Sigmoid colon (tissue), 7 donors: Measurements from ENCODE around the gene ASXL3. TPM values are rescaled to one million over a fixed set of nuclear protein-coding genes. Genes with fewer than 3 reads are reported as not detected.

Experiments
- DNase-seq: peaks from one replicate; pipeline ENCODE4 v3.0.0-alpha.2; 2019
- H3K27ac ChIP-seq, 4 donors: fragments of 200-600 bp; sonication (generic); one replicate each; pipeline ENCODE4 v1.5.1; 2016 to 2019; ENCODE audit warnings: mild to moderate bottlenecking in 1 of 4
- H3K27me3 ChIP-seq, 3 donors: fragments of 200-600 bp; sonication (generic); one replicate each; pipeline ENCODE4 v1.5.1; 2019; ENCODE audit warnings: mild to moderate bottlenecking in 1 of 3
- H3K36me3 ChIP-seq, 4 donors: fragments of 200-600 bp; sonication (generic); one replicate each; pipeline ENCODE4 v1.5.1; 2016 to 2019
- H3K4me1 ChIP-seq, 4 donors: fragments of 200-600 bp; sonication (generic); one replicate each; pipeline ENCODE4 v1.5.1; 2017 to 2019
- H3K4me3 ChIP-seq, 4 donors: fragments of 200-600 bp; sonication (generic); one replicate each; pipeline ENCODE4 v1.5.1; 2017 to 2019; ENCODE audit warnings: mild to moderate bottlenecking in 2 of 4, moderate library complexity in 1 of 4
- H3K9me3 ChIP-seq, 4 donors: fragments of 200-600 bp in 3 of 4; sonication (generic) in 3 of 4; one replicate each; pipeline versions ENCODE4 v1.5.1 to v1.6.1; 2013 to 2019
- CTCF ChIP-seq, 4 experiments: fragments of 450-650 bp in 3 of 4; fragments of 200-600 bp in 1 of 4; IDR thresholded peaks; one replicate each; pipeline ENCODE4 v1.5.1; 2016 to 2019; ENCODE audit warnings: antibody characterized with exemption in 4 of 4, mild to moderate bottlenecking in 3 of 4, moderate library complexity in 2 of 4
- EP300 ChIP-seq, 4 donors: sonication (generic); formaldehyde crosslinking; IDR thresholded peaks; one replicate each; pipeline ENCODE4 v1.6.1; 2017; ENCODE audit warnings: antibody characterized with exemption in 4 of 4
- POLR2A ChIP-seq, 2 donors: fragments of 450-650 bp; IDR thresholded peaks; one replicate each; pipeline ENCODE4 v1.6.1; 2016; ENCODE audit warnings: antibody characterized with exemption in 2 of 2, mild to moderate bottlenecking in 2 of 2, moderate library complexity in 2 of 2
- POLR2AphosphoS5 ChIP-seq, 4 donors: sonication (generic); formaldehyde crosslinking; IDR thresholded peaks; one replicate each; pipeline ENCODE4 v1.6.1; 2017; ENCODE audit warnings: antibody characterized with exemption in 4 of 4
- WGBS, 2 donors: extraction: QIAGEN DNeasy Blood & Tissue Kit; methylation state at CpG; one replicate each; pipeline ENCODE4 v1.1.7; 2013; 5-methylcytosine and 5-hydroxymethylcytosine counted together
- intact Hi-C: fragments of 100-400 bp; cut with DNase I; formaldehyde crosslinking; loops from one replicate; pipeline ENCODE4 v1.15.1; 2023
- polyA plus RNA-seq, 3 donors: library from polyadenylated mRNA; stranded (reverse); fragments of 200-250 nt; gene quantifications; one replicate each; pipeline ENCODE4 v1.2.3, GENCODE V29; 2013
- total RNA-seq, 4 donors: library from RNA; depleted of rRNA; stranded (reverse); fragments of >200 nt; gene quantifications; one replicate each; pipeline ENCODE4 v1.1.0, GENCODE V29; 2016
- donor health status: healthy with polysubstance abuse.
- donor health status: Bipolar disorder and iron deficiency.
- donor health status: healthy.

The ASXL3 gene
- total and polyA plus RNA-seq, 7 donors = under 0.01 to 9.1 (median 3.6) TPM

- H3K4me3 ChIP-seq = no peak overlapping the region
- H3K4me1 ChIP-seq = no peaks in the 10 kb centered on the region
- peaks cover 0 to 4% (median 0%) of the 10 kb centered on the region in 4 donors for H3K36me3 ChIP-seq
- TF ChIP-seq POLR2A (IDR thresholded peaks at IDR 0.05) = no peak
- no peak for TF ChIP-seq POLR2AphosphoS5 (IDR thresholded peaks at IDR 0.05)
- TF ChIP-seq EP300 (IDR thresholded peaks at IDR 0.05) = no peak
- no peak for TF ChIP-seq CTCF (IDR thresholded peaks at IDR 0.05)
- DNase-seq = no peak
- H3K27me3 ChIP-seq = no peaks in the 10 kb centered on the region
- no peaks in the 10 kb centered on the region for H3K9me3 ChIP-seq
- WGBS, 2 donors = 77 to 84% methylated on average over 3 of the region's 3 CpGs
- intact Hi-C loops = no loop called here
- H3K27ac ChIP-seq = no peak overlapping the region
These were observed 118.5 kb downstream of the ASXL3 start for GRCh38 chr18:33696332-33697162.

- no peak overlapping the region for H3K27ac ChIP-seq
- no peaks in the 10 kb centered on the region for H3K4me1 ChIP-seq
- TF ChIP-seq EP300 (IDR thresholded peaks at IDR 0.05) (no peak), POLR2A (IDR thresholded peaks at IDR 0.05) (no peak), CTCF (IDR thresholded peaks at IDR 0.05) (no peak), POLR2AphosphoS5 (IDR thresholded peaks at IDR 0.05) (no peak)
- no peak for DNase-seq
- H3K4me3 ChIP-seq = no peak overlapping the region
- H3K27me3 ChIP-seq = no peaks in the 10 kb centered on the region
- no peaks in the 10 kb centered on the region for H3K9me3 ChIP-seq
- 48% methylated on average over 2 of the region's 2 CpGs for WGBS, 2 donors
- intact Hi-C loops = no loop called here
- peaks cover 0 to 4% (median 0%) of the 10 kb centered on the region in 4 donors for H3K36me3 ChIP-seq
These were observed 119.5 kb downstream of the ASXL3 start for GRCh38 chr18:33697498-33697897.

GRCh38 chr18:33699372-33699771 lies 121.4 kb downstream of the ASXL3 start:
- Histone ChIP-seq H3K4me3 (no peak overlapping the region), H3K4me1 (no peaks in the 10 kb centered on the region), H3K36me3 (peaks cover 0 to 4% (median 0%) of the 10 kb centered on the region in 4 donors), H3K27me3 (no peaks in the 10 kb centered on the region), H3K9me3 (no peaks in the 10 kb centered on the region), H3K27ac (no peak overlapping the region)
- no peak for DNase-seq
- WGBS, 2 donors = 71 to 76% methylated on average over 3 of the region's 3 CpGs
- intact Hi-C loops = no loop called here
- TF ChIP-seq EP300 (IDR thresholded peaks at IDR 0.05) = no peak
- no peak for TF ChIP-seq POLR2AphosphoS5 (IDR thresholded peaks at IDR 0.05)
- no peak for TF ChIP-seq POLR2A (IDR thresholded peaks at IDR 0.05)
- no peak for TF ChIP-seq CTCF (IDR thresholded peaks at IDR 0.05)

DNA sequence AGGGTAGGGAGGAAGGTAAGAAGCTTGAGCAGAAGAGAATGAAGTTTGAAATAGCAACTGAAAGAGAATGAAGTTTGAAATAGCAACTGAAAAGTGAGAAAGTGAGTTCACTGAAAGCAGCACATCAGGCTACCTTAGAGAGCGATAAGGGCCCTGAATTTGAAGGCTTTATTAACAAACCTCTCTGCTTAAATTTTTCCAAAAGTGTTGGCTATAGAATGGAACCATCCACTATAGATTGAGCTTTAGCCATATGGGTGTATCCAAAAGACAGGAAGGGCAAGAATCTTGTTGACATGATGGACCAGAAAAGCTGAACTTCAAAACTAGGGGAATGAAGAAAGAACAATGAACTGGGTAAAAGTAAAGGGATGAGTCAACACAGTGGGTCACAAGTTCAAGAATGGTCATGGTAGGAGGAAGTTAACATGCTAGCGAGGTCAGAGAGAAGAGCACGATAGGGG lies 122.5 kb downstream of the ASXL3 start:
- Histone ChIP-seq H3K9me3 (no peaks in the 10 kb centered on the region), H3K36me3 (peaks cover 0 to 4% (median 0%) of the 10 kb centered on the region in 4 donors), H3K27ac (no peak overlapping the region), H3K27me3 (no peaks in the 10 kb centered on the region), H3K4me1 (no peaks in the 10 kb centered on the region), H3K4me3 (no peak overlapping the region)
- intact Hi-C loops = no loop called here
- 91 to 96% methylated on average over 3 of the region's 3 CpGs for WGBS, 2 donors
- DNase-seq = no peak
- TF ChIP-seq CTCF (IDR thresholded peaks at IDR 0.05) (no peak), POLR2AphosphoS5 (IDR thresholded peaks at IDR 0.05) (no peak), POLR2A (IDR thresholded peaks at IDR 0.05) (no peak), EP300 (IDR thresholded peaks at IDR 0.05) (no peak)
